SJCRH30 (cell line): ENCODE measurements around the gene RIPOR2. TPM values are rescaled to one million over a fixed set of nuclear protein-coding genes. Genes with fewer than 3 reads are reported as not detected.

Experiments
- DNase-seq, 2 experiments: peaks; one replicate each; pipeline ENCODE4 v3.0.0-alpha.2; 2015 to 2020
- H3K27ac ChIP-seq: fragments of 250-450 bp; sonication (Bioruptor Pico); 2 replicates; pipeline ENCODE4 v1.5.1; 2020; ENCODE audit warnings: mild to moderate bottlenecking, moderate library complexity
- H3K27me3 ChIP-seq: fragments of 250-450 bp; sonication (Bioruptor Pico); 2 replicates; pipeline ENCODE4 v1.5.1; 2020; ENCODE audit warnings: mild to moderate bottlenecking, moderate library complexity
- H3K36me3 ChIP-seq: fragments of 250-450 bp; sonication (Bioruptor Pico); 2 replicates; pipeline ENCODE4 v1.5.1; 2020; ENCODE audit warnings: mild to moderate bottlenecking, moderate library complexity
- H3K4me1 ChIP-seq: fragments of 250-450 bp; sonication (Bioruptor Pico); 2 replicates; pipeline ENCODE4 v1.5.1; 2020; ENCODE audit warnings: mild to moderate bottlenecking, moderate library complexity
- H3K4me3 ChIP-seq: fragments of 250-450 bp; sonication (Bioruptor Pico); 2 replicates; pipeline ENCODE4 v1.5.1; 2020; ENCODE audit warnings: mild to moderate bottlenecking, moderate library complexity
- H3K9me3 ChIP-seq: fragments of 250-450 bp; sonication (Bioruptor Pico); replicated peaks from 2 replicates; pipeline ENCODE4 v1.5.1; 2020; ENCODE audit warnings: mild to moderate bottlenecking, moderate library complexity
- total RNA-seq: library from RNA; depleted of rRNA; stranded (reverse); fragments of >200 nt; shearing (Covaris generic); gene quantifications from 2 replicates; pipeline ENCODE4 v1.2.3, GENCODE V29; 2014

Gene RIPOR2
- total RNA-seq, 1 experiment from 2014 or later = 3.9 TPM

DNA sequence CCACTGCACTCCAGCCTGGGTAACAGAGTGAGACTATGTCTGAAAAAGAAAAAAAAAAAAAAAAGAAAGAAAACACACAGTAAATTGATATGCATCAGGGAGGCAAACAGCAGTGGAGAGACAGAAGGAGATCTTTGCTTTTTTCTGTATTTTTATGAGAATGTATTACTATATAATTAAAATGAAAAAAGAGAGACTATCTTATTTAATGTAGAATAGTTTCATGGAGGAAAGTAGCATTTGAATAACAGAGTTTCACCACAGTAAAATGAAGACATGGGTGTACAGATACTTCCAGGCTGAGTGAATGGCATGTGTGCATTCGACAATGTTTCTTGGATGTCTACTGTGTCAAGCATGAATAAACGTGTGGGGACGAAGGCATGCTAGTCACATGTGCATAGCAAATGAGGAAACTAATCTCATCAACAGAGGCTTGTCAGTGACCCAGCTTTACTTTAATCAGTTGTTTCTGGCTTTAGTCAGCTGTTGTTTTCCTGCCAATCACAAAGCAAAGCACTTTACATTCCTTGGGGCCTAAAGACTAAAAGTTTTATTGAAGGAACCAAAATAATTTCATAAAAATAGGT is 81.6 kb downstream of the RIPOR2 start:
- H3K36me3 ChIP-seq = no peaks in the 10 kb centered on the region

DNA sequence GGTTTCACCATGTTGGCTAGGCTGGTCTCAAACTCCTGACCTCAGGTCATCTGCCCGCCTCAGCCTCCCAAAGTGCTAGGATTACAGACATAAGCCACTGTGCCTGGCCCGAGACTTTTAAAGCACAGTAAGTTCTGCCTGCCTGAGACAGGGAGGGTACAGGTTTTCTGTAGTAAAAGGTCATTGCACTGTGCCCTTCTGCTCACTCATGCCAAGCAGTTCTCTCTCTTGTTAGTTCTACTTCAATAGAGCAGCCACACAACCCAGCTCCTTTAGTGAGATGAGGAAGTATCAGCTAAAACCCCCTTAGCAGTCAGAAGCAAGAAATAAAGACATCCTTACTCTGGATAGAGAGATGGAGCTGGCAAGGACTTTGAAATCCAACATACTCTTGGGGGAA is 84.7 kb downstream of the RIPOR2 start:
- no peaks in the 10 kb centered on the region for H3K9me3 ChIP-seq
- no peak overlapping the region for H3K4me3 ChIP-seq
- H3K4me1 ChIP-seq = 0 out of 2 replicates have a peak, but pooled peaks cover 4% of the 10 kb centered on the region
- H3K27me3 ChIP-seq = no peaks in the 10 kb centered on the region
- H3K27ac ChIP-seq = no peak overlapping the region
- no peaks in the 10 kb centered on the region for H3K36me3 ChIP-seq
- no peak for DNase-seq

More for the DNA sequence above, 81.6 kb downstream of the RIPOR2 start:
- H3K27ac ChIP-seq = no peak overlapping the region
- H3K4me1 ChIP-seq = 0 out of 2 replicates have a peak, but pooled peaks cover 4% of the 10 kb centered on the region
- no peak overlapping the region for H3K4me3 ChIP-seq
- no peaks in the 10 kb centered on the region for H3K9me3 ChIP-seq
- peak; percentile 24 to 39 for DNase-seq
- no peaks in the 10 kb centered on the region for H3K27me3 ChIP-seq

DNA sequence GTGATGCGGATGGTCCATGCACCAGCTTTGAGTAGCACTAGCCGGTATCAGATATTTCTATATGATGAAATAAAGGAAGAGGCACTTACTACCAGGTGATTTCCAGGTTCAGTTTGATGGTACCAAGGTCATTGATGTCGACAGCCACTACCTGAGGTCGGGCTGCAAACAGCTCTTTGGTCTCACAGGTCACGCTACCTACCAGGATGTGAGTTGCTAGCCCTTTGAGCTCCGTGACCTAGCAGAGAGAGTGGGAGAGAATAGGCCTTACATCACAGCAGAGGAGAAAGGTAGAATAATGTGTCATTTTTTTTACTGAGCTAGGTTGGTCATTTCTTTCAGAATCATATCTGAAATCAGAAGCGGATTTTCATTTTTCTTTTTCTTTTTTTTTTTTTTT is 86.0 kb downstream of the RIPOR2 start:
- Histone ChIP-seq H3K4me3 (no peak overlapping the region), H3K36me3 (no peaks in the 10 kb centered on the region), H3K27ac (no peak overlapping the region), H3K9me3 (no peaks in the 10 kb centered on the region), H3K4me1 (no peaks in the 10 kb centered on the region), H3K27me3 (no peaks in the 10 kb centered on the region)
- no peak for DNase-seq

DNA sequence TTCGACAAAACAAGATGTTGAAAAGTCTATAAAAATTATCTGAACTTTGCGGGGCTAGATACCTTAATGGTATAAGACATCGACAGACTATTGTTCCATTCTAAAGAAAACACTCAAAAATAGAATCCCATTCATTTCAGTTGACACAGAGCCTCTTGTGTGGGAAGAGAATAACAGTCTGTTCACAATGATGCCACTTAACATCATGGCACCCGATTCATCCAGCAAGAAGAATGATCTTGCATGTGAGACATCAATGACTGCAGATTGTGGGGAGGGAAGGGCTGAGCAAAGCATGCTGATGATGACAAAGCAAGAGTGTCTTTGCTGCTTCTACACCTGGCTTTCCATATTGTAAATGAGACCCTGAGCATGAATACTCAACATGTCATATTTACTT is 87.3 kb downstream of the RIPOR2 start:
- no peak overlapping the region for H3K4me3 ChIP-seq
- H3K27me3 ChIP-seq = no peaks in the 10 kb centered on the region
- no peaks in the 10 kb centered on the region for H3K9me3 ChIP-seq
- no peaks in the 10 kb centered on the region for H3K4me1 ChIP-seq
- no peak for DNase-seq
- no peaks in the 10 kb centered on the region for H3K36me3 ChIP-seq
- H3K27ac ChIP-seq = no peak overlapping the region

DNA sequence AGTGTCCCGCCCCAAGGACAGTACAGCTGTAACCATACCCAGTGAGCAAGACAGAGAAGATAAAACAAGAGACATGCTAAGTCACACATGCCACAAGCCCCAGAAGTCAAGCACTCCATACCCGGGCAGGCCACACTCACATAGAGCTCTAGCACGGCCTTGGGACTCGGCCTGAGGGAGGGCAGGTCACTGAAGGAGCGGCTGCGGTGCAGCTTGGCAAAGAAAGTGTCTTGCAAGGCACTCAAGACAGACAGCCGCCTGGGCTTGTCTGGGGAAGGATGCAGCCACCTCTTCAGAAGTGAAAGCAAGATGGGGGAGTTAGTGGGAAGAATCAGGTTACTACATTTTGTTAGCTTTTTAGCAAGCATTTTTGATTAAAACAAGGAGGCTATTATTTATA is 88.4 kb downstream of the RIPOR2 start:
- H3K4me3 ChIP-seq = no peak overlapping the region
- H3K36me3 ChIP-seq = no peaks in the 10 kb centered on the region
- DNase-seq = no peak
- no peaks in the 10 kb centered on the region for H3K9me3 ChIP-seq
- H3K27me3 ChIP-seq = no peaks in the 10 kb centered on the region
- H3K4me1 ChIP-seq = no peaks in the 10 kb centered on the region
- H3K27ac ChIP-seq = no peak overlapping the region

DNA sequence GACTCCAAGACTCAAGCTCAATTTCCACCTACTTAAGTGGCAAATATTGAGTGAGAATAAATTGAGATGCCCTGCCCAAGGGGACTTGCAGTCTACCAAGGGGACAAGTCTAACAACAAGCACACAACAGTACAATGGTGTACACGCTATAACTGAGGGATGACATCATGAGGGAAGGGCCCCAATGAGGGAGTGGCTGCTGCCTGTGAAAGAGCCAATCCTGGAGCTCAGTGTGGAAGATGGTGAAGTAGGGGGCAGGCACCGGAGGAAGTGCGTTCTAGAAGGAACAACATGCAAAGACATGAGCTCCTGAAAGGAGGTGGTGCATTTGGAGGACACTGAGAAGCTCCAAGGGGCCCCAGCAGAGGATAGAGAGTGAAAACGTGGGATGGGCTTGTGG is 90.2 kb downstream of the RIPOR2 start:
- H3K9me3 ChIP-seq = no peaks in the 10 kb centered on the region
- H3K4me1 ChIP-seq = no peaks in the 10 kb centered on the region
- no peaks in the 10 kb centered on the region for H3K27me3 ChIP-seq
- no peak overlapping the region for H3K4me3 ChIP-seq
- no peak overlapping the region for H3K27ac ChIP-seq
- DNase-seq = no peak
- no peaks in the 10 kb centered on the region for H3K36me3 ChIP-seq

DNA sequence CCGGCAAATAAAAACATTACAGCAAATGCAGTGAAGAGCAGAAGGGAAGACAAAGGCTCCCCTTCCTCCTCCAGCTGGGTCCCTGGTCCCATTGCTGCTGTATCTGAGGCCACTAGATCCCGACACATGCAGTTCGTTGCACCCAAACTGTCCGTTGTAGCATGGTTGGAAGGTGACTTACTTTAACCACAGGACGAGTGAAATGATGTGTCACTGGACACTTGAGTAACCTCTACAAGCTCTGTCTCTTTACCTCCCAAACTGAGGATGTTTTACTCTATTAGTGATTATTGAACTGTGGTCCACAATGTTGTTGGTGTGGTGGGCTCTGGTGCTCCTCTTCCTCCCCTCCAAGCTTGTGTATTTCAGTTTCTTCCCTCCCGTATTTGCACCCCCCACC is 90.9 kb downstream of the RIPOR2 start:
- Histone ChIP-seq H3K4me3 (no peak overlapping the region), H3K27ac (no peak overlapping the region), H3K27me3 (no peaks in the 10 kb centered on the region), H3K36me3 (no peaks in the 10 kb centered on the region), H3K4me1 (no peaks in the 10 kb centered on the region), H3K9me3 (no peaks in the 10 kb centered on the region)
- no peak for DNase-seq

DNA sequence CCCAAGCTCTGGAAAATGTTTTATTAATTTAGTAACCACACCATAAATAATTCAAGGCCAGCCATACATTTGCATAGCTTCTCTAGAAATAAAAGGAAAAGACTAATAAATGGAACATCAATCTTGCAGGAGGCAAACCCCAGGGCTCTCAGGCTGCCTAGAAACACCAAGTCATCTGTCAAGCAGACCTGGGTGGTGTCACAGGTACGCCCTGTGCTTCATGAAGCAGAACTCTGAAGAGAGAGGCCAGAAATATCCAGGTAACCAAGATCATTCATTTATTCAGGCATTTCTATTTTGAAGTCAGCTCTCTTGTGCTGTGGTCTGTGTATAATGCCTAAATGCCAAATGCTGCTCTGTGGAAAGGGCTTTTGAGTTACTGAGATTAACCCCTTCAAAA is 91.7 kb downstream of the RIPOR2 start:
- Histone ChIP-seq H3K27ac (no peak overlapping the region), H3K4me3 (no peak overlapping the region), H3K4me1 (no peaks in the 10 kb centered on the region), H3K27me3 (no peaks in the 10 kb centered on the region), H3K9me3 (no peaks in the 10 kb centered on the region), H3K36me3 (no peaks in the 10 kb centered on the region)
- no peak for DNase-seq

DNA sequence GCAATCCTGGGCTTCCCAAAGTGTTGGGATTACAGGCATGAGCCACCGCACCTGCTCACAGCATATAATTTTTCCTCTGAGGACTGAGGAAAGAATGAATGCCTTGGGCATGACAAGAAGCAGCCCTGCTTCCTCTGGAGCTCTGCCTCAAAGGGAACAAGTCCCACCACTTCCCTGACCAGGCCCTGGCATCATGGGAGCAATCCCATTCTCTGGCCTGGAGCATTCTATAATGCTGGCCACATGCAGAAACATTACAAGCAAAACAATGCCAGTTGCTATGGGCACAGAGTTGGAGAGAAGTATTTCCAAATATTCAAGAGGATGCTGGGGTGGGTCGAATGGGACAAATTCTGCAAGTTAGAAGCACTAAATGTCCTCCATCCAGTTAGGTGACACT is 95.6 kb downstream of the RIPOR2 start:
- H3K27ac ChIP-seq = no peak overlapping the region
- no peaks in the 10 kb centered on the region for H3K36me3 ChIP-seq
- H3K4me3 ChIP-seq = no peak overlapping the region
- DNase-seq = no peak
- no peaks in the 10 kb centered on the region for H3K9me3 ChIP-seq
- H3K27me3 ChIP-seq = no peaks in the 10 kb centered on the region
- H3K4me1 ChIP-seq = no peaks in the 10 kb centered on the region

DNA sequence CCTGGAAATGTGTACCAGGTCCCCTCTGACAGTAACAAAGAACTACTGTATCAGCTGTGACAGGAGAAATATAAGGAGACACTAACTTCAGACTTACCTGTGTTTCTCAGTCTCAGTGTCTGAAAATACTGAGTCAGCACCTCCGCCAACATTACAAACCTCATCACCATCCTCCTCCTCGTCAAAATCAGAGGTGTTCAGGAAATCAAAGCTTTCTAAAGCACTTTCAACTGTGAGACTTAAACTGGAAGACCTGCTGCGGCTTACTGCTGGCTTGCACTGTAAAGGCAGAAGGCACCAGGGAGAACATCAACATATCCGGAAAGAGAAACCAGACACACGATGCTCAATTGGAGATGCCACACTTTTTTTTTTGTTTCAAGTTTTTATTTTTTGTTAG is 96.8 kb downstream of the RIPOR2 start:
- H3K27ac ChIP-seq = no peak overlapping the region
- H3K9me3 ChIP-seq = no peaks in the 10 kb centered on the region
- DNase-seq = no peak
- H3K27me3 ChIP-seq = no peaks in the 10 kb centered on the region
- no peak overlapping the region for H3K4me3 ChIP-seq
- H3K36me3 ChIP-seq = no peaks in the 10 kb centered on the region
- H3K4me1 ChIP-seq = no peaks in the 10 kb centered on the region

DNA sequence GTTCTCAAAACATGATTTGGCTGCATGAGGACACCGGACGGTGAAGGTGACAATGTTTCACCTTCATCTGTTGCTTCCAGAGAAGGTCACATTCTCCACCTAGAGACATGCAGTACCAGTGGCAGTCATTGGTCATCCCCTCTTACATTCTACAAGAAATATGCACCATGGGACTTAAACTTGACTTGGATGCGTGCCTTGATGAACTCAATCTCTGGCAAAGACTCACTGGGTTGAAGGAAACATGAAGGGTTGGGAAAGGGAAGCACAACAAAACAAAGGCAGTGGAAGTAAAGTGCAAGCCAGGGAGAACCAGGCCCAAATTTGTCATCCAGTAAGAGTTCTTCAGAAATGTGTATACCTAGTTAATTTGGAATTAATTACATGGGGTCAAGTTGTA is 97.7 kb downstream of the RIPOR2 start:
- no peaks in the 10 kb centered on the region for H3K9me3 ChIP-seq
- no peaks in the 10 kb centered on the region for H3K27me3 ChIP-seq
- no peak for DNase-seq
- no peak overlapping the region for H3K4me3 ChIP-seq
- H3K4me1 ChIP-seq = no peaks in the 10 kb centered on the region
- no peak overlapping the region for H3K27ac ChIP-seq
- H3K36me3 ChIP-seq = no peaks in the 10 kb centered on the region

DNA sequence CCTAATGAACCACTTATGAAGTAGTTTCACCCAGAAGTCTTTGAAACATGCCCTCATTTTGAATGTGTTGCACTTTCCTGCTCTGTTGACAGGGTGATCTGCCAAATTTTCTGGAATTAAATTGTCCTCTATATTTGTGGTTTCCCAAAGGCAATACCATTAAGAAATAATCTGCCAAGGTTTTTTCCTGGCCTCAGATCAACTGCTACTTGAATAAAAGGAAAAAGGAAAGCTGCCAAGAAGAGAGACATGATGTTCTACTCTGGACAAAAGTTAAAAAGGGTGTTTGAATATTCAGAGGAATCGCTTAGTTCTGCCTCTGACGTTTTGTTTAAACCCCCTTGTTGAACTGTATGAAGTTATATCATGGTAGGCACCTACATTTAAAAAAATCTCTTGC is 99.7 kb downstream of the RIPOR2 start:
- Histone ChIP-seq H3K27ac (no peak overlapping the region), H3K36me3 (no peaks in the 10 kb centered on the region), H3K4me1 (no peaks in the 10 kb centered on the region), H3K27me3 (no peaks in the 10 kb centered on the region), H3K4me3 (no peak overlapping the region), H3K9me3 (no peaks in the 10 kb centered on the region)
- DNase-seq = no peak

DNA sequence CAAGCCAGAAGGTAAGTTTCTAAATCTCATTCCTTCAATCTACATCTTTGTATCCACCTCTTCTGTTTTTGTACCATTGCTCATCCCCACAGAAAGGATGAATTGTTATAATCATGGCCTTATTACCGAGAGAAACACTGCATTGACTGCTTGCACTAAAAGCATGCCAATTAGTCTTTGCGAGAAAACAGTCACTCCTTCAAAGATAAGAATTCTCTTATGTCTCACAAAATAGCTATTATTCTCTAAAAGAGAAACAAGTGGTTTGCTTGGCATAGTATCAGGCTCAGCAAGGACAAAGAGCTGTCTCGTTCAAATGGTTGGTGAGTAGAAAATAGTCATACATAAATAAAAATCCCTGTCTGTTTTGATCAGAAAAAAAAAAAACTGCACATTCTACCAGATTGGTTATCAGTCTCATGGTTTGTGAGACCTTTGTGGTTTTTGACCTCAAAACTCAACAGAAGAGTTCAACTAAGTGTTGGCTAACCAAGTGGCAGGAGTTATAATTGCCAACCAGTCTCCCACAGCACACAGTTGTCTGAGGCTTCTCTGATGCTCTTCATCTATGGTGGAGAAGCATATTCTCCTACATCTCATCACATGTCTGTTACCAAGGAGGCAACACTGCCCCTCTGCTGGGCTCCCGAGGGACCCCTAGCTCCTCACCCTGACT is 101.9 kb downstream of the RIPOR2 start:
- Histone ChIP-seq H3K9me3 (no peaks in the 10 kb centered on the region), H3K27ac (no peak overlapping the region), H3K36me3 (no peaks in the 10 kb centered on the region), H3K27me3 (no peaks in the 10 kb centered on the region), H3K4me1 (no peaks in the 10 kb centered on the region), H3K4me3 (no peak overlapping the region)
- DNase-seq = no peak

DNA sequence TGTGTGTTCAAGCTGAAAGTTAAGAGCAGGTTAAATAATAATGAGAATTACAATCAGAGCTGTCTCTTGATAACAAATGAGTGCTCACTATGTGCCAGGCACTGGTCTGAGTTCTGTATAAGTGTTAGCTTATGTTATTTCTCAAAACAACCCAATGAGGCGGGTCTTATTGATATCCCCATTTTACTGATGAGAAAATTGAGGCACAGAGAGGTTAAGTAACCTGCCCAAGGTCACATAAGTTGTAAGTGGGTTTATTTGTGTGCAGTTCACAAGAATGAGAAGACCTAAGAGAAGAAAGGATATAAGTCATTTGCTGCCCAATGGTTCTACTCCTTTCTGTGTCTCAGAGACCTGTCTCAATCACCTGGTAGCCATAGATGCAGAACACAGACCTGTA is 103.0 kb downstream of the RIPOR2 start:
- no peaks in the 10 kb centered on the region for H3K9me3 ChIP-seq
- no peak overlapping the region for H3K4me3 ChIP-seq
- H3K36me3 ChIP-seq = no peaks in the 10 kb centered on the region
- H3K27me3 ChIP-seq = no peaks in the 10 kb centered on the region
- no peak for DNase-seq
- no peaks in the 10 kb centered on the region for H3K4me1 ChIP-seq
- H3K27ac ChIP-seq = no peak overlapping the region

DNA sequence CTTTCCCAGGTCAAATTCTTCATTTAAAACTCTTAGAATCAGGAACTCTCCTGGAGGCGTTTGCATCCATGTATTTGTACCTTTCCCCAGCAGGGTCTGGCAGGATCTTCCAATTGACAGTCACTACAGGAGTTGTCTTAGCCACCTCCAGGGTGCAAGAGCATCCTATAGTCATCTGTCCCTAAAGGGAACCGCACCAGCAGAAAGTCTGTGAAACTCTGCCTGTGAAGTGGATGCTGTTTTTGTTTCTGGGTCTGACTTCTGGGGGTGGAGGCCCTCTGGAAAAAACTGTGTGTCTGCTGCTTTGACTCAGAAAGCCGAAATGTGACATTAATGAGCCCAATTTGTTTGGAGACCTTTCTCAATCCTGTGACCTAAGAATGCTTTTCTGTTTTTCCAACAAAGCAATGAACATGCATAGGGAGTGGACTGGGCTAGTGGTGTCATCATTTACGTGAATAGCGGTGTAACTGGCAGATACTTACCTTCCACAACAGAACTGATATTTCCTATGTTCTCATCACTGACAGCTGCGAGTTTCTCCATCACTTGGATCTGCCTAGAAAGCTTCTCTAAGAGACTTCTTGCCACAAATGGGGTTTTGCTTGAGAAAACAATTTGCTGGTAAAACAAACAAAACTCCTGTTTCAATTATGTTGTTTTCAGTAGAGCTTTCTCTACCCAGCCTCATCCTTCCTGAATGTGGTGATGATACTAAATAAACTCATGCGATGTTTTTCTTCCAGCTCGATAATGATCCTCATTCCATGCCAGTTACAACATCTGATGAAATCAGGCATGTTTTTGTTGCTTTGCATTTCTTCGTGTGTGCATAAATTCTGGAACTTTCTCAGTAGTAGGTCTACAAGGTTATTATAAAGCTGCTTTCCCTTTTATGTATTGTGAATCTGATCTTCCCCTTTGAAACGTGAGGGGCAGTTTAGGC is 103.7 kb downstream of the RIPOR2 start:
- Histone ChIP-seq H3K36me3 (no peaks in the 10 kb centered on the region), H3K27ac (no peak overlapping the region)
- DNase-seq = no peak

More for the DNA sequence above, 103.7 kb downstream of the RIPOR2 start:
- Histone ChIP-seq H3K9me3 (no peaks in the 10 kb centered on the region), H3K4me3 (no peak overlapping the region), H3K4me1 (no peaks in the 10 kb centered on the region), H3K27me3 (no peaks in the 10 kb centered on the region)
